ENCODE measurements around the gene INCA1. TPM values are rescaled to one million over a fixed set of nuclear protein-coding genes. Genes with fewer than 3 reads are reported as not detected.

Gene INCA1
- total and polyA plus RNA-seq, 2 of the 13 experiments (the other 11 are each of a cell fraction or from before 2014, with no cell fraction given), result 0.93 to 2.6 TPM

GRCh38 chr17:4968486-4969046 is 28.8 kb downstream of the INCA1 start (continued):
- no peak for TF ChIP-seq ZNF317 (CRISPR knock-in tag; IDR thresholded peaks at IDR 0.05)
- TF ChIP-seq ZNF780A (CRISPR knock-in tag; IDR thresholded peaks at IDR 0.05), result 0 out of 2 replicates have a peak, but pooled peaks have one; percentile 4
- TF ChIP-seq ZNF414 (CRISPR knock-in tag; IDR thresholded peaks at IDR 0.05), result peak; percentile 8; the same call in 1 of the 2 replicates
- peak; percentile 51; the same call in 1 of the 2 replicates for TF ChIP-seq SMAD3 (CRISPR knock-in tag; IDR thresholded peaks at IDR 0.05)
- 0 out of 2 replicates have a peak, but pooled peaks have one; percentile 53 for TF ChIP-seq KLF11 (CRISPR knock-in tag; IDR thresholded peaks at IDR 0.05)
- TF ChIP-seq SNAPC4 (CRISPR knock-in tag; IDR thresholded peaks at IDR 0.05), result peak; percentile 52; the same call in 1 of the 2 replicates
- TF ChIP-seq E2F2 (CRISPR knock-in tag; IDR thresholded peaks at IDR 0.05; ENCODE audit: borderline replicate concordance), result 0 out of 2 replicates have a peak, but pooled peaks have one; percentile 16
- no peak for TF ChIP-seq SMC3 (IDR thresholded peaks at IDR 0.05; ENCODE audit: low read length)
- no peak for TF ChIP-seq NCOA5 (CRISPR knock-in tag; IDR thresholded peaks at IDR 0.05)
- 0 out of 2 replicates have a peak, but pooled peaks have one; percentile 5 for TF ChIP-seq ZNF841 (CRISPR knock-in tag; IDR thresholded peaks at IDR 0.05; ENCODE audit: borderline replicate concordance)
- TF ChIP-seq NKX3-1 (CRISPR knock-in tag; IDR thresholded peaks at IDR 0.05), result 0 out of 2 replicates have a peak, but pooled peaks have one; percentile 20
- 0 out of 2 replicates have a peak, but pooled peaks have one; percentile 41 for TF ChIP-seq MED13 (CRISPR knock-in tag; IDR thresholded peaks at IDR 0.05)
- TF ChIP-seq ZFYVE20 (CRISPR knock-in tag; IDR thresholded peaks at IDR 0.05; ENCODE audit: borderline replicate concordance, low read depth), result 0 out of 2 replicates have a peak, but pooled peaks have one; percentile 51
- peak; percentile 30; the same call in 1 of the 2 replicates for TF ChIP-seq ZNF251 (CRISPR knock-in tag; IDR thresholded peaks at IDR 0.05)

Measured in HepG2 (cell line).